Fibroblast of lung (primary cell): ENCODE measurements around the gene GUCY2C. TPM values are rescaled to one million over a fixed set of nuclear protein-coding genes. Genes with fewer than 3 reads are reported as not detected.

Experiments
- DNase-seq, 2 donors: peaks; one replicate each; pipeline versions ENCODE4 v3.0.0 to v3.0.0-alpha.2; 2010; ENCODE audit warnings: low read depth in 2 of 2
- H2AFZ ChIP-seq: 2 replicates; pipeline ENCODE4 v1.5.1; 2012; ENCODE audit warnings: low read length, control low read depth, inconsistent platforms
- H3K27ac ChIP-seq: 2 replicates; pipeline ENCODE4 v1.5.1; 2011; ENCODE audit warnings: low read length, control low read depth; ENCODE audit not compliant: insufficient read depth
- H3K27me3 ChIP-seq: 2 replicates; pipeline ENCODE4 v1.5.1; 2011; ENCODE audit warnings: mild to moderate bottlenecking, low read length; ENCODE audit not compliant: control insufficient read depth, insufficient read depth
- H3K36me3 ChIP-seq: 2 replicates; pipeline ENCODE4 v1.5.1; 2011; ENCODE audit warnings: low read length; ENCODE audit not compliant: control insufficient read depth, insufficient read depth
- H3K4me1 ChIP-seq: 2 replicates; pipeline ENCODE4 v1.5.1; 2011; ENCODE audit warnings: low read length; ENCODE audit not compliant: control insufficient read depth, insufficient read depth; ENCODE audit errors: extremely low read depth
- H3K4me2 ChIP-seq: 2 replicates; pipeline ENCODE4 v1.5.1; 2011; ENCODE audit warnings: low read length, control low read depth; ENCODE audit not compliant: insufficient read depth; ENCODE audit errors: extremely low read depth
- H3K4me3 ChIP-seq, 4 experiments: fragments of 200-600 bp in 1 of 4; sonication (generic) in 1 of 4; replicated peaks in 1 of 4; 2 replicates each; pipeline ENCODE4 v1.5.1; 2011 to 2016; ENCODE audit warnings: low read length in 4 of 4, low read depth in 3 of 4, mild to moderate bottlenecking in 3 of 4, control low read depth in 2 of 4, inconsistent platforms in 1 of 4, mixed read lengths in 1 of 4; ENCODE audit not compliant: insufficient read depth in 1 of 4; ENCODE audit errors: control extremely low read depth in 1 of 4
- H3K79me2 ChIP-seq: 2 replicates; pipeline ENCODE4 v1.5.1; 2012; ENCODE audit warnings: mild to moderate bottlenecking, low read length, inconsistent platforms; ENCODE audit not compliant: control insufficient read depth, insufficient read depth
- H3K9ac ChIP-seq: 2 replicates; pipeline ENCODE4 v1.5.1; 2011; ENCODE audit warnings: mild to moderate bottlenecking, low read length, control low read depth; ENCODE audit not compliant: insufficient read depth
- H3K9me3 ChIP-seq: 2 replicates; pipeline ENCODE4 v1.5.1; 2012; ENCODE audit warnings: low read depth, low read length; ENCODE audit not compliant: control insufficient read depth, insufficient read depth
- H4K20me1 ChIP-seq: 2 replicates; pipeline ENCODE4 v1.5.1; 2011; ENCODE audit warnings: low read length; ENCODE audit not compliant: control insufficient read depth, insufficient read depth; ENCODE audit errors: extremely low read depth
- CTCF ChIP-seq, 2 donors: IDR thresholded peaks in 1 of 2; conservative IDR thresholded peaks in 1 of 2; 1 replicate in 1 of 2; 2 replicates in 1 of 2; pipeline ENCODE4 v1.5.1; 2011 to 2012; ENCODE audit warnings: low read length in 2 of 2, control low read depth in 1 of 2, inconsistent platforms in 1 of 2, low read depth in 1 of 2, mild to moderate bottlenecking in 1 of 2
- EZH2 ChIP-seq: IDR thresholded peaks from 2 replicates; pipeline ENCODE4 v1.5.1; 2012; ENCODE audit warnings: low read length, control low read depth, mild to moderate bottlenecking; ENCODE audit errors: missing control alignments
- polyA minus RNA-seq: library from RNA; depleted of rRNA, polyadenylated mRNA; stranded (reverse); fragments of >200 nt; gene quantifications from 2 replicates; pipeline ENCODE4 v1.2.3, GENCODE V29; 2011; ENCODE audit warnings: low replicate concordance
- polyA plus RNA-seq, 2 donors: library from polyadenylated mRNA; depleted of rRNA in 1 of 2; stranded (reverse) in 1 of 2; unstranded in 1 of 2; fragments of >200 nt; gene quantifications; 2 replicates each; pipeline ENCODE4 v1.2.1, GENCODE V29; 2011 to 2012; ENCODE audit warnings: missing spikeins in 1 of 2
- total RNA-seq: library from RNA; depleted of rRNA; stranded (reverse); fragments of >200 nt; gene quantifications from 2 replicates; pipeline ENCODE4 v1.2.1, GENCODE V29; 2014

GUCY2C gene
- not detected in 2 replicates for total RNA-seq
- polyA plus RNA-seq: 0.02 TPM in 1 of 2 replicates, not detected in the other
- polyA plus RNA-seq (2012): not detected in 2 replicates
- polyA minus RNA-seq: not detected in 2 replicates

DNA sequence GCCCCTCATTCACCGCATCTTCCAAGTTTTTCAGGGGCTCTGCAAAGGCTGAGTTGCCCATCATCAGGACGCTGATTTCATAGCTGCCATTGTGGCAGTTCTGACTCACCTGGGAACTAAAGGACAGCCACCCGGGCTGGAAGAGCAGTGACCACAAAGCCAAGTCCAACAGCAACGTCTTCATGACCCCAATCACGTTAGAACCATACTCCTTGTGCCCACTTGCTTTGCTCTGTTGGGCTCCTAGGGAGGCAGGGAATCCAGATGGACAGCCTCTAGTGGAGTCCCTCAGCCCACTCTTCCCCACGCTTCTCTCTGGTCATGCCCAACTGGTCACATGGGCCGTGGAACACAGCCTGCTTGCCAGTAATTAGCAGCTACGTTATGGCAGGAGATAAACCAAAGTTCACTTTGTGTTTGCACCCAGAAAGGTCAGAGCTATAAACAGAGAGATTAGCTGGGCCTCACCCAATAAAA, at the start of gene GUCY2C:
TSS of gene GUCY2C (minus strand) at position 335 of the 477 bp plus-strand sequence. CDS start at position 184, 151 bp downstream.
- no peak within 1 kb of the TSS for H3K9ac ChIP-seq
- H3K4me2 ChIP-seq: no peak within 1 kb of the TSS
- no peaks in the 10 kb centered on the region for H3K79me2 ChIP-seq
- H2AFZ ChIP-seq: no peak within 1 kb of the TSS
- H3K27me3 ChIP-seq: no peaks in the 10 kb centered on the region
- no peak within 1 kb of the TSS for H3K27ac ChIP-seq
- no peaks in the 10 kb centered on the region for H3K9me3 ChIP-seq
- TF ChIP-seq CTCF (conservative IDR thresholded peaks at IDR 0.05 in 1 of 2, IDR thresholded peaks at IDR 0.05 in 1 of 2; ENCODE audit: low read depth in 1 of 2, low read length in 2 of 2) (no peak), EZH2 (no peak)
- no peaks in the 10 kb centered on the region for H4K20me1 ChIP-seq
- H3K4me1 ChIP-seq: no peaks in the 10 kb centered on the region
- H3K36me3 ChIP-seq: no peaks in the 10 kb centered on the region
- no peak for DNase-seq
- no peak within 1 kb of the TSS for H3K4me3 ChIP-seq

DNA sequence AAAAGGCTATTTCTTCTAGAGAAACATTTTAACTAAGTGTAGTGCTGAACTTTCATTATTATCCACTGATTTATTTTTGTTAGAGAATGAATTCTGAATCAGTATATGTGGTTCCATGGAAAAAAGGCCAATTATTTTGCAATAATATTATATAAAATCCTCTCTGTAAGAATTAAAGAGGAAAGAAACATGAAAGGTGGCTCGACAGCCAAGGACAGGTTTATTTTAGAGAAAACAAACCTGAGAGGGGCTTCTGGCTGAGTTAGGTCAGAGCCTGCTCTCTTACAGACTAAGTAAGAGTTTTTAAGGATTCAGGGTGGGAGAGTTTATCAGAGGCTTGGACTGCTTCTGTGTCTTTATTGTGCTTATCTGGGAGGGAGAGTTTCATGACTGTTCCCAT, 46.7 kb upstream of the GUCY2C start:
- no peak overlapping the region for H3K4me3 ChIP-seq
- H3K79me2 ChIP-seq: no peaks in the 10 kb centered on the region
- no peaks in the 10 kb centered on the region for H3K36me3 ChIP-seq
- no peaks in the 10 kb centered on the region for H4K20me1 ChIP-seq
- H3K27me3 ChIP-seq: no peaks in the 10 kb centered on the region
- no peaks in the 10 kb centered on the region for H3K4me1 ChIP-seq
- H2AFZ ChIP-seq: no peak overlapping the region
- no peak overlapping the region for H3K4me2 ChIP-seq
- TF ChIP-seq EZH2 (no peak), CTCF (conservative IDR thresholded peaks at IDR 0.05 in 1 of 2, IDR thresholded peaks at IDR 0.05 in 1 of 2; ENCODE audit: low read depth in 1 of 2, low read length in 2 of 2) (no peak)
- no peak overlapping the region for H3K27ac ChIP-seq
- no peaks in the 10 kb centered on the region for H3K9me3 ChIP-seq
- no peak overlapping the region for H3K9ac ChIP-seq
- DNase-seq: no peak

DNA sequence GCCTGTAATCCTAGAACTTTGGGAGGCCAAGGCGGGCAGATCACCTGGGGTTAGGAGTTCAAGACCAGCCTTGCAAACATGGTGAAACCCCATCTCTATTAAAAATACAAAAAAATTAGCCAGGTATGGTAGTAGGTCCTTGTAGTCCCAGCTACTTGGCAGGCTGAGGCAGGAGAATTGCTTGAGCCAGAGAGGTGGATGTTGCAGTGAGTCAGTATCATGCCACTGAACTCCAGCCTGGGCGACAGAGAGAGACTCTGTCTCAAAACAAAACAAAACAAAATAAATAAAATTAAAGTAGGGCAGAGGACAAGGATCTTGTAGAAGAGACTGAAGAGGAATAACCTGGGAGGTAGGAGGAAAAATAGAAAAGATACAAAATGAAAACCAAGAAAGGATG, 45.5 kb upstream of the GUCY2C start:
- no peak overlapping the region for H3K27ac ChIP-seq
- H3K27me3 ChIP-seq: no peaks in the 10 kb centered on the region
- H3K79me2 ChIP-seq: no peaks in the 10 kb centered on the region
- no peak overlapping the region for H3K4me3 ChIP-seq
- H2AFZ ChIP-seq: no peak overlapping the region
- no peak for DNase-seq
- H3K9ac ChIP-seq: no peak overlapping the region
- TF ChIP-seq CTCF (conservative IDR thresholded peaks at IDR 0.05 in 1 of 2, IDR thresholded peaks at IDR 0.05 in 1 of 2; ENCODE audit: low read depth in 1 of 2, low read length in 2 of 2) (no peak), EZH2 (no peak)
- no peak overlapping the region for H3K4me2 ChIP-seq
- no peaks in the 10 kb centered on the region for H3K4me1 ChIP-seq
- no peaks in the 10 kb centered on the region for H4K20me1 ChIP-seq
- H3K36me3 ChIP-seq: no peaks in the 10 kb centered on the region
- H3K9me3 ChIP-seq: no peaks in the 10 kb centered on the region
